ENCODE measurements around the gene CSTPP1. TPM values are rescaled to one million over a fixed set of nuclear protein-coding genes. Genes with fewer than 3 reads are reported as not detected.

Gene CSTPP1
- total RNA-seq, 4 donors from 2014 or later = 19.1 to 27.0 (median 21.8) TPM

DNA sequence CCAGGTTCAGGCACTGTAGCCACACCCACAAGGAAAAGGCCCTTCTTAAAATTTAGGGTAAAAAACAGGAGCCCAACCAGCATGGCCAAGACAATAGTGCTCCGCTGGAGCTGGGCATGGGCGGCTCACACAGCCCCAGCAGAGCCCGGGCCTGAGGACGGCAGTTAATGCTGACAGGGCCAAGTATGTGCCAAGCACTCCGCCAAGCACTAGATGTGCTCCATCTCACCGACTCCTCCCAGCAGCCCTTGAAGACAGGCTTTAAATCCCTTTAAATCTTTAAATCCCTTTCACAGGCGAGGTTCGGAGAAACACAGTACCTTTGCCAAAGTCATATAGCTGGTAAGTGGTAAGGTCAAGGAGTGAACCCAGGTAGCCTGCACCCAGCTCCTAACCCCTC, 235.3 kb downstream of the CSTPP1 start:
- H3K27me3 ChIP-seq = no peaks in the 10 kb centered on the region
- H3K36me3 ChIP-seq = peaks cover 0 to 84% of the 10 kb centered on the region in 2 donors
- peak overlapping the region in 3 of 4 donors; percentile 59 to 68 (median 66) for H3K27ac ChIP-seq
- TF ChIP-seq EP300 (IDR thresholded peaks at IDR 0.05) (no peak), POLR2A (IDR thresholded peaks at IDR 0.05) (no peak), POLR2AphosphoS5 (IDR thresholded peaks at IDR 0.05) (peak; percentile 42)
- 50 to 56% methylated on average over 3 to 4 of the region's 8 CpGs for WGBS, 2 donors (ENCODE audit: low coverage in 1 of 2)
- peaks cover 3 to 62% (median 14%) of the 10 kb centered on the region in 3 donors for H3K4me1 ChIP-seq
- H3K9me3 ChIP-seq = no peaks in the 10 kb centered on the region
- H3K4me3 ChIP-seq = no peak overlapping the region
- ATAC-seq = peak; percentile 60

DNA sequence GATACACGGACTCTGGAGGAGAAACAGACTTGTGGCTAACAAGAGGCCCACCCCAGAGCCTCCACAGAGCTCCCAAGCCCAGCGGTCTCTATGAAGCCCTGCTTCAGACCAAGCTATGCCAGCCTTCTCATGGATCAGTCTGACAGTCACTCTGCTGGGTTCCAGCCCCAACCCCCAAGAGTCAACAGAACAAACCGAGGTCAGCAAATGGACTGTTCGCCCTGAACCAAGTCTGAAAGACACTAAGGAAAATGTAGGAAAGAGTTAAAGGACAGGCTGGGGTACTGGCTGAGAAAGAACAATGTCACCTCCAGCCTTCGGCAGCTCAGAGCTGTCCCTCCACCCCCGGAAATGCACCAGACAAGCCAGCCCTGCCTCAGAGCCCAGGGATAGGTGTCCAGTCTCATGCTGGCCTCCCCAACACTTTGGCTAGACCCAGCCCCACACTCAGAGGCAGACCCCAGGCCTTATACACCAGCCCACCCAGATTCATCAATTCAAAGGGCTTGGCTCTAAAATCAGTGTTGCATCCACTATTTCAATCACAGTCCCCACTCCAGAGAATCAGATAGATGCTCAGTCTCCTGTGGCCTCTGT, 236.3 kb downstream of the CSTPP1 start:
- peaks cover 3 to 69% (median 19%) of the 10 kb centered on the region in 3 donors for H3K4me1 ChIP-seq
- no peaks in the 10 kb centered on the region for H3K9me3 ChIP-seq
- ATAC-seq = no peak
- no peak for TF ChIP-seq POLR2AphosphoS5 (IDR thresholded peaks at IDR 0.05)
- no peak for TF ChIP-seq POLR2A (IDR thresholded peaks at IDR 0.05)
- no peak for TF ChIP-seq EP300 (IDR thresholded peaks at IDR 0.05)
- TF ChIP-seq, protein P1, sequence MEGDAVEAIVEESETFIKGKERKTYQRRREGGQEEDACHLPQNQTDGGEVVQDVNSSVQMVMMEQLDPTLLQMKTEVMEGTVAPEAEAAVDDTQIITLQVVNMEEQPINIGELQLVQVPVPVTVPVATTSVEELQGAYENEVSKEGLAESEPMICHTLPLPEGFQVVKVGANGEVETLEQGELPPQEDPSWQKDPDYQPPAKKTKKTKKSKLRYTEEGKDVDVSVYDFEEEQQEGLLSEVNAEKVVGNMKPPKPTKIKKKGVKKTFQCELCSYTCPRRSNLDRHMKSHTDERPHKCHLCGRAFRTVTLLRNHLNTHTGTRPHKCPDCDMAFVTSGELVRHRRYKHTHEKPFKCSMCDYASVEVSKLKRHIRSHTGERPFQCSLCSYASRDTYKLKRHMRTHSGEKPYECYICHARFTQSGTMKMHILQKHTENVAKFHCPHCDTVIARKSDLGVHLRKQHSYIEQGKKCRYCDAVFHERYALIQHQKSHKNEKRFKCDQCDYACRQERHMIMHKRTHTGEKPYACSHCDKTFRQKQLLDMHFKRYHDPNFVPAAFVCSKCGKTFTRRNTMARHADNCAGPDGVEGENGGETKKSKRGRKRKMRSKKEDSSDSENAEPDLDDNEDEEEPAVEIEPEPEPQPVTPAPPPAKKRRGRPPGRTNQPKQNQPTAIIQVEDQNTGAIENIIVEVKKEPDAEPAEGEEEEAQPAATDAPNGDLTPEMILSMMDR (IDR thresholded peaks at IDR 0.05) = no peak
- peak overlapping the region in 3 of 4 donors; percentile 59 to 68 (median 66) for H3K27ac ChIP-seq
- no peaks in the 10 kb centered on the region for H3K27me3 ChIP-seq
- peaks cover 0 to 74% of the 10 kb centered on the region in 2 donors for H3K36me3 ChIP-seq
- no peak overlapping the region for H3K4me3 ChIP-seq
- 84% methylated on average over 4 of the region's 6 CpGs; no CpG with 5 or more reads in 1 of the 2 donors for WGBS, 2 donors (ENCODE audit: low coverage in 1 of 2)

DNA sequence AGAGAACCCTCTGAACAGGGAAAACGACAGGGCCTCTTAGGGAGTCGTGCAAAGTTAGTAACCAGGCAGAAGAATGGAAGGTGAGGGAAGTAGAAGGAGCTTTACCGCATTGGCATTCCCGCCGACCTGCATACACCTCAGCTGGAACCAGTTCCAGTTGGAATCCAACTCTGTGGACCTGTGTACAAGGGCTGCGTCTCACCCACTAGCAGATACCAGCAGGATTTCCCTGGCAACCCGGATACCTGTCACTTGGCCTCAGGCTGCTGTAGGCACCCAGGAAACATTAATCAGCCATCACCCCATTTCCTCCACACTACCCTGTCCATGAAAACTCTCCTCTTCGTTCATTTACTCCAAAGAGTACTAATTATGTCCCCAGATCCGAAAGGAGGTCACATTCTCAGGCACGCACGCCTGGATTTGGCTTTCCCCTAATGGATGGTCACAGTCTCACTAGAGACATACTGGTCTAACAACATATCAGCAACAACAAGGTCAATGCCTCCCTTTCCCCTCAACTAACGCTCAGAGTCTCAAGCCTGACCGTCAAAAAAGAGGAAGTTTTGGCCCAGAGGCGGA, 239.3 kb downstream of the CSTPP1 start:
- 28 to 31% methylated on average over 9 to 11 of the region's 14 CpGs for WGBS, 2 donors (ENCODE audit: low coverage in 1 of 2)
- peak overlapping the region; percentile 68 to 99 (median 97) for H3K27ac ChIP-seq
- no peaks in the 10 kb centered on the region for H3K27me3 ChIP-seq
- peak overlapping the region; percentile 84 to 85 for H3K4me3 ChIP-seq
- peaks cover 3 to 68% (median 19%) of the 10 kb centered on the region in 3 donors for H3K4me1 ChIP-seq
- TF ChIP-seq POLR2A (IDR thresholded peaks at IDR 0.05) (no peak), POLR2AphosphoS5 (IDR thresholded peaks at IDR 0.05) (no peak), EP300 (IDR thresholded peaks at IDR 0.05) (no peak)
- TF ChIP-seq, protein P1 (IDR thresholded peaks at IDR 0.05) = no peak
- H3K36me3 ChIP-seq = peaks cover 0 to 72% of the 10 kb centered on the region in 2 donors
- no peaks in the 10 kb centered on the region for H3K9me3 ChIP-seq
- no peak for ATAC-seq

DNA sequence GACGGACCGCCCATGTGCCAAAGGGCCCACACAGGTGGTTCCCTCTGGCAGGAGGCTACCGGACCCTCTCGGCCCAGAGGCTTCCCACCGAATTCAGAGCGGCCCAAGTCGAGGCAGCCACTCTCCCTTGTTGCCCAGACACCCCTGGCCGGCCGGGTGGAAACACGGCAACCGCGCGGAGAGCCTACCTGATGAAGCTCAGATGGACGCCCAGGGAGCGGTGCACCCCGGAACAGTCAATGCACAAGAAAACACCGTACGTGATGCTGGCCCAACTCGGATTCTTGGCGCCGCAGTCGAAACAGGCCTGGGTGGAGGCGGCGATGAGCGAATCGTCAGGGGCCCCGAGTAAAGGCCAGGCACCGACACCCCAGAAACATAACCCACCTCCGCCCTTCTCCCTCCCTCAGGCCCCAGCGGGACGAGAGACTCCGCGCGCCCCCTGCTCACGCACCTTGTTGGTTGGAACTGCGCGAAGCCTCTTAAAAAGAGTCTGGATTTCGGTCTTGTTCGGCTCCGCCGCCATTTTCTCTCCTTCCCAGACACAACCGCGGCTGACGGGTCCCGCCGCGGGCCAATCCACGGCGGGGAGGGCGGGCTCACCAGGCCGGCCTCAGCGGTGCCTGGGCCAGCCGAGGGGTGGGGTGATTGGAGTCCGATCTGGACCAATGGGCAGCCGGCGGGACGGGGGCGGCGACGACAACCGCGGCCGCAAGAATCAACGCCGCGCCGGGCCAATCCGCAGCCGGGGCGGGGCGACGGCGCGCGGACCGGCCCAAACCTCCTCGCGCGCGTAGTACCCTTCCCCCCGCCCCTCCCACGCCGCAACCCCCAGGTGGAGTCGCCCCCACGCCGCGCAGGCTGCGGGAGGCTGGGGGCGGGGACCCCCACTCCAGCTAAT, 240.0 kb downstream of the CSTPP1 start, which contains the start of gene ARFGAP2:
Gene ARFGAP2 (minus strand): TSS at position 552 of the 901 bp plus-strand sequence. CDS start 26 bp downstream, at position 526.
- ATAC-seq = peak; percentile 98
- Histone ChIP-seq H3K27ac (peak within 1 kb of the TSS; percentile 88 to 99 (median 97)), H3K4me3 (peak within 1 kb of the TSS; percentile 84 to 85), H3K27me3 (no peaks in the 10 kb centered on the region), H3K9me3 (no peaks in the 10 kb centered on the region), H3K4me1 (peaks cover 3 to 60% (median 19%) of the 10 kb centered on the region in 3 donors), H3K36me3 (peaks cover 0 to 66% of the 10 kb centered on the region in 2 donors)
- TF ChIP-seq POLR2AphosphoS5 (IDR thresholded peaks at IDR 0.05) (peak; percentile 82), EP300 (IDR thresholded peaks at IDR 0.05) (no peak), POLR2A (IDR thresholded peaks at IDR 0.05) (peak; percentile 4 to 56)
- TF ChIP-seq, protein P1 (IDR thresholded peaks at IDR 0.05) = no peak
- WGBS, 2 donors (ENCODE audit: low coverage in 1 of 2) = 0% methylated on average over 11 of the region's 89 CpGs; no CpG with 5 or more reads in 1 of the 2 donors

Measured in gastroesophageal sphincter (tissue), 4 donors.